NCI-H1694 (cell line): ENCODE data around the gene SLC25A28.
A peak's percentile ranks its signal among the peaks of the same experiment; 100 is the strongest.
"Not testable (repeated sequence)": the region's sequence is repeated elsewhere in the genome, so short reads cannot be mapped to it uniquely, and the experiment has no call there.

Experiments used
- DNase-seq: peaks from one replicate; lab custom pipeline; 2025; lab: John Stamatoyannopoulos, UW

The SLC25A28 gene

GRCh38 chr10:99628923-99629624 lies 8.8 kb upstream of the SLC25A28 start:
- no peak for DNase-seq

- DNase-seq: not testable (repeated sequence)
These were observed 4.9 kb upstream of the SLC25A28 start for GRCh38 chr10:99625124-99625523.

GRCh38 chr10:99623919-99624318 lies 3.7 kb upstream of the SLC25A28 start:
- no peak for DNase-seq

- peak; percentile 58 for DNase-seq
These were observed 1.4 kb upstream of the SLC25A28 start for GRCh38 chr10:99621454-99622251.

GRCh38 chr10:99620711-99621453 lies 643 bp upstream of the SLC25A28 start:
- DNase-seq: peak; percentile 58

GRCh38 chr10:99619090-99619800 lies 994 bp downstream of the SLC25A28 start:
- DNase-seq: no peak

GRCh38 chr10:99617696-99618095 lies 2.5 kb downstream of the SLC25A28 start:
- DNase-seq: no peak

GRCh38 chr10:99615426-99615825 lies 4.8 kb downstream of the SLC25A28 start:
- no peak for DNase-seq

GRCh38 chr10:99612167-99612831 lies 7.9 kb downstream of the SLC25A28 start:
- peak; percentile 69 for DNase-seq

- no peak for DNase-seq
These were observed 8.9 kb downstream of the SLC25A28 start for GRCh38 chr10:99611326-99611725.

- DNase-seq: no peak
These were observed 10.0 kb downstream of the SLC25A28 start for GRCh38 chr10:99610221-99610620.

- DNase-seq: no peak
These were observed 11.1 kb downstream of the SLC25A28 start for GRCh38 chr10:99609186-99609585.

- DNase-seq: no peak
These were observed 14.9 kb downstream of the SLC25A28 start for GRCh38 chr10:99605351-99605750.

GRCh38 chr10:99604862-99605261 lies 15.4 kb downstream of the SLC25A28 start:
- DNase-seq: no peak

GRCh38 chr10:99598781-99599509 lies 21.3 kb downstream of the SLC25A28 start:
- no peak for DNase-seq

GRCh38 chr10:99598011-99598410 lies 22.2 kb downstream of the SLC25A28 start:
- DNase-seq: no peak

GRCh38 chr10:99596708-99597107 lies 23.5 kb downstream of the SLC25A28 start:
- not testable (repeated sequence) for DNase-seq

- no peak for DNase-seq
These were observed 24.3 kb downstream of the SLC25A28 start for GRCh38 chr10:99595770-99596465.

GRCh38 chr10:99595236-99595635 lies 25.0 kb downstream of the SLC25A28 start:
- no peak for DNase-seq

- DNase-seq: no peak
These were observed 26.9 kb downstream of the SLC25A28 start for GRCh38 chr10:99593312-99593711.
